Measurements from ENCODE around the gene EHMT1.

The EHMT1 gene

DNA sequence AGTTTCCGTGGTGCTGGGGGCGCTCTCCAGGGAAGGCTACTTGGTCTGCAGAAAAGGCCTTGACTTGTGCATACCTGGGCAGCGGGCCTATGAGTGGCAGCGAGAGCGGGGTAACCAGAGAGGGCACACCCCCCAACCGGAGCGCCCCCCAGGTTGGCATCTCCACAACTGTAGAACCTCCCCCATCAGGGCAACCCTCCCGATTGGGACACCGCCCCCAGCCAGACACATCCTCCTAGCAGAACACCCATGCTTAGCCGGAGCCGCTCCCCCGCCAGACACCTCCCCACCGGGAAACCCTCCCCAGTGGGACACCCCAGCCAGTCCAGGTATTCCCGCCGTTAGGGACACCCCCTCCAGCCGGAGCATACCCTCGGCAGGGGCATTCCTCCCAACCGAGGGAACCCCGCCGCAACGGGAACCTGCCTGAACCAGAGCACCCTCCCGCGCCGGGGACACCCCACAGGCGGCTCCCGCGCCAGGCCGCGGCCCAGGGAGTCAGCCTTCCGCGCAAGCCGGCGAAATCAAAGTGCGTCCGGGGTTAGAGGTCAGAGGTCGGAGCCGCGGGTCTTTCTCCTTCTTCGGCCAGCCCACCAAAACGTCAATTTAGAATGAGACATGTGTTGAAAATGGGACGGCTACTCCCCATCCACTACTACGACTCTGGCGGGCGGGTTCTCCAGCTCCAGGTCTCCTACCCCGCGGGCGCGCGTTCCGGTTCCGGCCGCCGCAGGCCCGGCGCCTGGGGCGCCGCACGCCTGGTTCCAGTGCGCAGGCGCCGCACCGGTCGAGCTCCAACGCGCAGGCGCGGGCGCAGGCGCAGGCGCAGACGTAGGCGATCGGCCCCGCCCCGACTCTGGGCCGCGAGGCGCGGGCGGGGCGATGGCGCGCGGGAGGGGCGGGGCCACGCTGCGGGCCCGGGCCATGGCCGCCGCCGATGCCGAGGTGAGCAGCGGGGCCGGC lies at the start of gene EHMT1:
Gene EHMT1, plus strand, starts transcription at position 901 of the 963 bp plus-strand sequence. Its CDS starts 24 bp downstream, at position 925.
- DNase-seq (ENCODE audit: low read depth in 1 of 2, low spot score in 1 of 2) = peak; percentile 91 to 93
- peak; percentile 82 for TF ChIP-seq JUND (IDR thresholded peaks at IDR 0.05; ENCODE audit: low read depth)
- in situ Hi-C loops (cut with HindIII; ENCODE audit: low pct_unique_long_range_greater_than_20kb, low sequenced_read_pairs) = no loop called here

DNA sequence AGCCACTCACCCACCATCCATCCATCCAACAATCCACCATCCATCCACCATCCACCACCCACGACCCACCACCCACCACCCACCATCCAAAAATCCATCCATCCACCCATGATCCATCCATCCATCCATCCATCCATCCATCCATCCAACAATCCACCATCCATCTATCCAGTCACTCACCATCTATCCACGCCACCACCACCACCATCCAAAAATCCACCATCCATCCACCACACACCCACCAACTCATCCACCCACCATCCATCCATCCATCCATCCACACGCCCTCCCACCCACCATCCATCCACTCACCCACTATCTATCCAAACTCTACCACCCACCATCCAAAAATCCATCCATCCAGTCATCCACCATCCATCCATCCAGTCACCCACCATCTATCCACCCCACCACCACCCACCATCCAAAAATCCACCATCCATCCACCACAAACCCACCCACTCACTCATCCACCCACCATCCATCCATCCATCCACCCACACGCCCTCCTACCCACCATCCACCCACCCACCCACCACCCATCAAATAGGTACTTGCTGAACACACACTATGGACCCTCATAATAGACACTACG lies 49.1 kb upstream of the EHMT1 start:
- DNase-seq (ENCODE audit: low read depth in 1 of 2, low spot score in 1 of 2) = no peak
- TF ChIP-seq JUND (IDR thresholded peaks at IDR 0.05; ENCODE audit: low read depth) = no peak
- in situ Hi-C loops (cut with HindIII; ENCODE audit: low pct_unique_long_range_greater_than_20kb, low sequenced_read_pairs) = no loop called here

DNA sequence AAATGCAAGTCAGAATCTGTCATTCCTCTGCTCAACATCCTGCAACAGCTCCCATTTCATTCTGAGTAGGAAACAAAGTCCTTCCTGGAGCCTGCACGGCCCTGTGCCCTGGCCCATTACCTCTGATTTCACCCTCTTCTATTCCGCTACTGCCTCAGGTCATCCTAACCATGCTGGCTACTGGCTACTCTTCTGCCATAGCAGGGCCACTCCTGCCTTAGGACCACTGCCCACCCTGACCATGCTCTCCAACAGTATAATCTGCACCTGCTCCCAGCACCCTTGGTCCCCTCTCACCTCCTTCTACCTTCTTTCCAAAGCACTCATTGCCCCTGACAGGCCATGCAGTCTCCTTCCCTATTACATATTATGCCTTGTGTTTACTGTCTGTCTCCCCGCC lies 48.2 kb upstream of the EHMT1 start:
- TF ChIP-seq JUND (IDR thresholded peaks at IDR 0.05; ENCODE audit: low read depth) = no peak
- DNase-seq (ENCODE audit: low read depth in 1 of 2, low spot score in 1 of 2) = no peak
- in situ Hi-C loops (cut with HindIII; ENCODE audit: low pct_unique_long_range_greater_than_20kb, low sequenced_read_pairs) = no loop called here

DNA sequence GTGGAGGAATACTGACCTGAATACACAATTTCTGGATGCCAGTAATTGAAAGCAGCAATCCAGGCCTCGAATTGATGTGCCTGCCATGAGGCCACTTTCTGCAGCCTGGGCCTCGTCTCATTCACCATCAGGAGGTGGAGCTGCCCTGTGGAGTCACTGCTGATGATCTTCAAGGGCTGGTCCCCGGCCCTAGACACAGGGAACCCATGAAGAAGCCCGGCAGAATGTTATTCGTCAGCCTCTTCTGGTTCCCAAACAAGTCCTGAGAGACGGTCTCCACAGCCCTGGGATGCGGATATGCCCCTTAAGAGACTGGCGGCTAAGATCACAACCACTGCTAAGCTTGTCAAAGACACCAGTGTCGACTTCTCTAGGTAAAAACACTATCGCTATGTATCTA lies 44.6 kb upstream of the EHMT1 start:
- in situ Hi-C loops (cut with HindIII; ENCODE audit: low pct_unique_long_range_greater_than_20kb, low sequenced_read_pairs) = no loop called here
- TF ChIP-seq JUND (IDR thresholded peaks at IDR 0.05; ENCODE audit: low read depth) = no peak
- no peak for DNase-seq (ENCODE audit: low read depth in 1 of 2, low spot score in 1 of 2)

DNA sequence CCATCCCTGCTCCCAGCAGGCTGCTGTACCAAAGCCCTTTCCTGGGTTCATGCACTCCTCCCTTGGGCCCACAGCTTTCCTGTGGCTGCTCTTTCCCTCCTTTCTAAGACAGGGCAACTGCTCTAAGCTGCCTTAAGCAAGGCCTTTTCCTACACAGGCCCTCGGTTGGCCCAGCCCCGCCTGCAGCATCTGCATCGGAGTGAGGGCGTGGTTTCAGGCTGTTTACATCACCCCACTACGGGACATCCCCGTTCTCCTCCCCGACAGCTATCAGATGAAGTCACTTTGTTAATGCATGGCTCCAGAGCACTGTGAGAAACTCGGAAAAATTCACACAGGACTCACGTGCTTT lies 43.5 kb upstream of the EHMT1 start:
- in situ Hi-C loops (cut with HindIII; ENCODE audit: low pct_unique_long_range_greater_than_20kb, low sequenced_read_pairs) = no loop called here
- no peak for TF ChIP-seq JUND (IDR thresholded peaks at IDR 0.05; ENCODE audit: low read depth)
- DNase-seq (ENCODE audit: low read depth in 1 of 2, low spot score in 1 of 2) = no peak

DNA sequence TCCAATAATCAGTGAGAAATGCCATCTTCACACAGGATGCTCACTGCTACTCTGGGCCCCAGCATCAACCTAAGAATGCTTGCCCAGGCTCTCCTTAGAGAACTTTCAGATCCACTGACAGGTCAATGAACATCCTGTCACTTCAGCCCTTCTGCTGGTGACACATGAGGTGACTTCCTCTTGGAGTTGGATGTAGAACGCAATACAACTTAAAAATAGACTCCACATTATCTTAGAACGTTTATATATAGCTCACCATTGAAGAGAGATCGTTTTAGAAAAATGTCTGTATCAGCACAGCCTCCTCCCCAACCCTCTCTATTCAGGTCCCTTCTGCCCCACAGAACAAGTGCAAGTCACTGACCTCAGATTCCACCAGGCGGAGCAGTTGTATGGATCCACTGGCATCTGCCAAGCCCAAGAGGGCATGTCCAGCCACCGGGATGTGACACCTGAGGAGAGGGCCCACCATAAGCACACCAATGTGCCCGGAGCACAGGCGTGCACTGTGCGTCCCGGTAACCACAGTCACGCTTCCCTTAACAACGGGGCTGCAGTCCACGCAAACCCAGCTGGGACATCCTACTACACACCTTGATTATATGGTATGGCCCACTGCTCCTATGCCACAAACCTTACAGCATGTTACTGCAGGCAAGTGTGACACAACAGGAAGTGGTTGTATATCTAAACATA lies 42.9 kb upstream of the EHMT1 start:
- no peak for TF ChIP-seq JUND (IDR thresholded peaks at IDR 0.05; ENCODE audit: low read depth)
- in situ Hi-C loops (cut with HindIII; ENCODE audit: low pct_unique_long_range_greater_than_20kb, low sequenced_read_pairs) = no loop called here
- DNase-seq (ENCODE audit: low read depth in 1 of 2, low spot score in 1 of 2) = peak in 1 of 2 experiments; percentile 46

DNA sequence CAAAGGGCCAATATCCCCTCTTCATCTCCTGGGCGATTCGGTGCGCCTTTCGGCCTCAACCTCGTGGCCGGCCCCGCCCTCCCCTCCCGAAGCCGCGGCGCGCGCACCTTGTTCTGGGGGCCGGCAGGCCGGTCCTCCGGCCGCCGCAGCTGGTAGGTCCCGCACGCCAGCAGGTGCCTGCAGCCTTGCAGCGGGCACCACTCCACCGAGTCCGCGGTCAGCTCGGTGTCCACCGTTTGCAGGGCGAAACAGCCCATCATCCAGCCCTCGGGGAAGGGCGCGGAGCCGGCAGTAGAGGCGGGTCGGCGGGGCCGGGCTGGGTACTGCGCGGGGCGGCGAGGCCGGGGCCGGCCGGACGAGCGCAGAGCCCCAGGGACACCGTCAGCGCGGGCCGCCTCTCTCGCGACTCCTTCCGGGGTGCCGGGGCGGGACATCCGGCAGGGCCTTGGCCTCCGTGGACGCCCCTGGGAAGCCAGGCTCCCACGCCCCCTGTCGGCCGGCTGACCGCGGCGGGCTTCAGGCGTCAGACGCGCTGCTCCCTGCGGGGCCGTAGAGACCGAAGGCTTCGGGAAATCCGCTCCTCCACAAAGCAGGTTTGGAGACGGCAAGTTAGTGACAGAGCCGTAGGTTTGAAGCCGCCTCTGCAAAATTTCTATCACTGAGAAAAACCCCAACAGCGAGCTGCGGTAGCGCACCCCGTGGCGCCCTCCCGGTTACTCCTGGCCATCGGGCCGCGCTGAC lies 40.1 kb upstream of the EHMT1 start, which contains the start of gene DPH7:
Gene DPH7, minus strand, starts transcription at position 408 of the 741 bp plus-strand sequence. Its CDS starts 148 bp downstream, at position 260.
- no peak for TF ChIP-seq JUND (IDR thresholded peaks at IDR 0.05; ENCODE audit: low read depth)
- in situ Hi-C loops (cut with HindIII; ENCODE audit: low pct_unique_long_range_greater_than_20kb, low sequenced_read_pairs) = no loop called here
- peak; percentile 96 to 97 for DNase-seq (ENCODE audit: low read depth in 1 of 2, low spot score in 1 of 2)

DNA sequence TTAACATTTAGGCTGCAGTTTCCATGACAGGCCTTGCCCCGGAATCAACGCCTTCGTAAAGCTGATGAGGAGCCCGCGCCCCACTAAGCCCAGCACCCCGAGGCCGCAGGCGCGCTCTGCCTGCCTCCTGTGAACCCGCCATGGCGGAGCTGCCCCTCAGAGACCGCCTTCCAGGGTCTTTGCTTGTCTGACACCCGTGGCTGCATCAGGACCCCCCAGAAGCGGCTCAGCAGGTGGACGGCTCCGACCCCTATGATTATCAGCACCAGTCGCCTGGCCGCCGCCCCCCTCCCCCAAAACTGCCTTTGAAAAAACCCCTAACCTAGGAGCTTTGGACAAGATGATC lies 39.6 kb upstream of the EHMT1 start:
- no peak for DNase-seq (ENCODE audit: low read depth in 1 of 2, low spot score in 1 of 2)
- in situ Hi-C loops (cut with HindIII; ENCODE audit: low pct_unique_long_range_greater_than_20kb, low sequenced_read_pairs) = no loop called here
- TF ChIP-seq JUND (IDR thresholded peaks at IDR 0.05; ENCODE audit: low read depth) = no peak

DNA sequence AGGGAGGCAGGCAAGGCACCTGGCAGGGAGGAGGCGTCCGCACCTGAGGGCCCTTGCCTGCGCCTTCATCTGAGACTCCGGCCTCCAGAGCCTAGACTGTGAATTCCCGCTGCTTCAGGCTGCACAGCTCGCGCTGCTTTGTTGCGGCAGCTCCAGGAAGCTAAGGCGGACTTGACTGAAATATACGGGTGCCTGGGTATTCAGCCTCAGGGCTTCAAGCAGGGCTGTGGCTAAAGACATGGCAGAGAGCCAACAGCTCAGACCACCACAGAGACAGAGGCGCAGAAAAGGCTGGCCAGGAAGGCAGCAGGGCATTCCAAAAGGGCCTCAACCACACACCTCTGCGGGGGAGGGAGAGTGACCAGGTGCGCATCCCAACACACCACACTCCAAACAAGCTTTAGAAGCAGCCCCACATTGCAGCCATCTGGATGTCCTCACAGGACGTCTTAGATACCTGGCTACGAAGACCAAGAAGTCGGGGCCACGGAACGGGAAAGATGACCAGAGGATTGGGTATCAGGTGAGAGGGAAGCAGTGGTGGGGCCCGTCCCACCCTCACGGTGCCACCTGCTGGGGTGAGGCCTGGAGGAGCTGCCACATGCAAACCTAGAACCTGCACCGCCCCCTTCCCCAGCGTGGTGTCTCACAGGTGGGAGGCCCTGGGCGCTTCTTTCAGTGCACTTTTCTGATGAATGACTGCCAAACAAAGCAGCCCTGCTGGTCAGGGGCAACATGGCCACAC lies 38.4 kb upstream of the EHMT1 start:
- DNase-seq (ENCODE audit: low read depth in 1 of 2, low spot score in 1 of 2) = no peak
- no peak for TF ChIP-seq JUND (IDR thresholded peaks at IDR 0.05; ENCODE audit: low read depth)
- in situ Hi-C loops (cut with HindIII; ENCODE audit: low pct_unique_long_range_greater_than_20kb, low sequenced_read_pairs) = no loop called here

DNA sequence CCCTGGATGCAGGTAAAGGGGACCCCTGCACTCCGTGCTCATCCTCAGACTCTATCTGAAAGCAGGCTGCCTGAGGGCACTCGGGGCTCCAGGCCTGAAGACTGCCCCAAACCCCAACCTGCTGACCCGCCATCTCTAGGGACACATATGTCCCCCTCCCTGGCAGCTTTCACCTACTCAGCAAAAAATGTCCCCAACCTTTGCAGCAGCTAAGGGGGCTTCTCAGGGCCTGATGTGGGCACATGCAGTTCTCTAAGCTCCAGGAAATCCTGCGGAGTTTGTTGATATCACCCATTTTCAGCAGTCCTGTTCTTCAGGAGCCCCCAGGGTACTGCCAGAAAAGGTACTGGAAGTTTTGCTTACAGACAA lies 37.9 kb upstream of the EHMT1 start:
- in situ Hi-C loops (cut with HindIII; ENCODE audit: low pct_unique_long_range_greater_than_20kb, low sequenced_read_pairs) = no loop called here
- TF ChIP-seq JUND (IDR thresholded peaks at IDR 0.05; ENCODE audit: low read depth) = no peak
- DNase-seq (ENCODE audit: low read depth in 1 of 2, low spot score in 1 of 2) = no peak

DNA sequence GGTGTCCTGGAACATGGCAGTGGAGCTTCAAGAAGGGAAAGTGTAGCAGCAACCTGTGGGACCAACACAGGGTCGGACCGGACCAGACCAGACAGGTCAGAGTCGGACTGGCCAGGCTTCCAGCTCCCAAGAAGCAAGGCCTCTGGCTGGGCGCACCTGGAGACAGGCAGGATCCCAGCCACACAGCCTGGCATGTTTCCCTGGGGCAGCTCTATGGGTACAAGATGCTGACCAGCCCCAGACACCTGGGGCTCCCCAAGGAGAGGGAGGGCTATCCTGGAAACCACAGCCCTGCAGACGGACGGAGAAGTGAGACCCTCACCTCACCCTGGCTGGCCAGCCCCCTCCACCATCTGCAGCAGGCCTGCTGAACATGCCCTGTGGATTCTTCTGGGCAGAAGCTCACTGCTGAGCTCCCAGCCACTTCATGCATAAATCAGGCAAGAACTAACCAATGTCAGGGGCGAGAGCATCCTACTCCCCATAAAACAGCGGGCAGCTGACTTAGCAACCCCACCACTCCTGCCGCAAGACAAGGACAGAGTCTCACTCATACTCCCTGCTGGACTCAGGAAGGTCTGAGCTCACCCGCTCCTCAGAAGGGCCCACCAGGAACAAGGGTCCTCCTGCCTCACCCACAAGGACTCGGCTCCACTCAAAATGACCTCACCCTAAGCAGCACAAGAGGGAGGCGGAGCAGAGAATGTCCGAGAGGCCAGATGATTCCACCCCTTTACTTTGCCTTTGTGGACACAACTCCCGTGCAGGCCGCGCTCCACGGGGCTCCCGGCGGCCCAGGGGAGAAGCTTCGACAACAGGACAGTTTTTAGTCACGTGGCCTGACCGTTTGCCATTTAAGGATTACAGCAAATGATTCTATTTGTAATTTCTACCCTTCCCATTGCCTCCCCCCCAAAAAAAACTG lies 37.2 kb upstream of the EHMT1 start:
- DNase-seq (ENCODE audit: low read depth in 1 of 2, low spot score in 1 of 2) = no peak
- in situ Hi-C loops (cut with HindIII; ENCODE audit: low pct_unique_long_range_greater_than_20kb, low sequenced_read_pairs) = no loop called here

More for the DNA sequence above, 37.2 kb upstream of the EHMT1 start:
- no peak for TF ChIP-seq JUND (IDR thresholded peaks at IDR 0.05; ENCODE audit: low read depth)

All from T47D (cell line).